Measurements from ENCODE around the gene RALB. TPM values are rescaled to one million over a fixed set of nuclear protein-coding genes. Genes with fewer than 3 reads are reported as not detected.

RALB gene
- total and polyA plus RNA-seq, 2 experiments from 2014 or later = 15.2 to 17.4 TPM

- Mint-ChIP-seq H3K9me3 (peaks cover 6% of the 10 kb centered on the region; the same call in 2 of the 3 replicates), H3K36me3 (ENCODE audit: low read depth) (peaks cover 5% of the 10 kb centered on the region; the same call in 1 of the 3 replicates), H3K27me3 (ENCODE audit: insufficient read depth, low read depth, poor library complexity) (peaks cover 1% of the 10 kb centered on the region), H3K4me3 (no peak overlapping the region), H3K27ac (no peak overlapping the region), H3K4me1 (0 out of 3 replicates have a peak, but pooled peaks cover 3% of the 10 kb centered on the region)
- no peaks in the 10 kb centered on the region for H3F3A ChIP-seq (replicated peaks; ENCODE audit: low read depth)
- ATAC-seq (no peak), DNase-seq (ENCODE audit: low spot score) (no peak)
- peaks cover 3% of the 10 kb centered on the region for H3K79me2 ChIP-seq (replicated peaks; ENCODE audit: insufficient read depth)
- H3K4me2 ChIP-seq = no peak overlapping the region
- no peaks in the 10 kb centered on the region for H3K27me3 ChIP-seq (ENCODE audit: insufficient read depth)
- H4K20me1 ChIP-seq (replicated peaks; ENCODE audit: insufficient read depth) = 0 out of 2 replicates have a peak, but pooled peaks cover 4% of the 10 kb centered on the region
- no peaks in the 10 kb centered on the region for H3K9me2 ChIP-seq (ENCODE audit: insufficient read depth)
- no peak overlapping the region for H3K4me3 ChIP-seq
- 0 out of 2 replicates have a peak, but pooled peaks cover 6% of the 10 kb centered on the region for H3K4me1 ChIP-seq (ENCODE audit: insufficient read depth)
- no peak overlapping the region for H3K27ac ChIP-seq (ENCODE audit: low read depth)
- TF ChIP-seq CTCF (conservative IDR thresholded peaks at IDR 0.05; ENCODE audit: low read depth in 2 of 2) (no peak), ZNF114 (CRISPR knock-in tag; IDR thresholded peaks at IDR 0.05) (no peak), ZNF331 (CRISPR knock-in tag; IDR thresholded peaks at IDR 0.05; ENCODE audit: low read depth) (no peak)
- H3K36me3 ChIP-seq (ENCODE audit: insufficient read depth) = no peaks in the 10 kb centered on the region; the same call in 1 of the 2 replicates
- H2AFZ ChIP-seq = no peak overlapping the region
These were observed 16.6 kb downstream of the RALB start for GRCh38 chr2:120269076-120269744.

- H4K20me1 ChIP-seq (replicated peaks; ENCODE audit: insufficient read depth) = 0 out of 2 replicates have a peak, but pooled peaks cover 4% of the 10 kb centered on the region
- no peak for TF ChIP-seq CTCF (conservative IDR thresholded peaks at IDR 0.05; ENCODE audit: low read depth in 2 of 2)
- TF ChIP-seq CREB1 (CRISPR knock-in tag; IDR thresholded peaks at IDR 0.05; ENCODE audit: low read depth) = no peak
- no peak for TF ChIP-seq NANOG (IDR thresholded peaks at IDR 0.05; ENCODE audit: borderline replicate concordance)
- TF ChIP-seq JUNB (IDR thresholded peaks at IDR 0.05; ENCODE audit: unreplicated experiment) = no peak
- TF ChIP-seq ZNF462 (CRISPR knock-in tag; IDR thresholded peaks at IDR 0.05) = no peak
- TF ChIP-seq ZNF331 (CRISPR knock-in tag; IDR thresholded peaks at IDR 0.05; ENCODE audit: low read depth) = no peak
- no peak for TF ChIP-seq ZNF114 (CRISPR knock-in tag; IDR thresholded peaks at IDR 0.05)
These were observed 17.2 kb downstream of the RALB start for GRCh38 chr2:120269816-120270215.

More at GRCh38 chr2:120269816-120270215, 17.2 kb downstream of the RALB start:
- no peak overlapping the region for H2AFZ ChIP-seq
- peaks cover 5% of the 10 kb centered on the region; the same call in 1 of the 3 replicates for H3K36me3 Mint-ChIP-seq (ENCODE audit: low read depth)
- H3K4me3 Mint-ChIP-seq = no peak overlapping the region
- peaks cover 8% of the 10 kb centered on the region; the same call in 2 of the 3 replicates for H3K9me3 Mint-ChIP-seq
- no peak overlapping the region; the same call in 1 of the 2 replicates for H3K27ac ChIP-seq (ENCODE audit: low read depth)
- DNase-seq (ENCODE audit: low spot score) (no peak), ATAC-seq (no peak)
- H3K27me3 Mint-ChIP-seq (ENCODE audit: insufficient read depth, low read depth, poor library complexity) = peaks cover 2% of the 10 kb centered on the region
- H3F3A ChIP-seq (replicated peaks; ENCODE audit: low read depth) = no peaks in the 10 kb centered on the region
- 0 out of 2 replicates have a peak, but pooled peaks cover 6% of the 10 kb centered on the region for H3K4me1 ChIP-seq (ENCODE audit: insufficient read depth)
- H3K4me3 ChIP-seq = no peak overlapping the region
- peaks cover 4% of the 10 kb centered on the region for H3K79me2 ChIP-seq (replicated peaks; ENCODE audit: insufficient read depth)
- H3K9me2 ChIP-seq (ENCODE audit: insufficient read depth) = no peaks in the 10 kb centered on the region
- no peak overlapping the region for H3K4me2 ChIP-seq
- H3K36me3 ChIP-seq (ENCODE audit: insufficient read depth) = no peaks in the 10 kb centered on the region; the same call in 1 of the 2 replicates
- H3K27me3 ChIP-seq (ENCODE audit: insufficient read depth) = no peaks in the 10 kb centered on the region
- H3K4me1 Mint-ChIP-seq = 0 out of 3 replicates have a peak, but pooled peaks cover 3% of the 10 kb centered on the region
- no peak overlapping the region for H3K27ac Mint-ChIP-seq

Measured in GM23338 (cell line).